Stimulated activated CD4-positive, alpha-beta T cell treated with anti-CD3 and anti-CD28 coated beads, Interleukin-1b, Interleukin-23, amount 100 ng/mL, for 48 hours (primary cell): ENCODE measurements around the gene YIF1A.
"Not testable (repeated sequence)": the region's sequence is repeated elsewhere in the genome, so short reads cannot be mapped to it uniquely, and the experiment has no call there.

Source experiments
- DNase-seq: peaks from one replicate; pipeline ENCODE4 v3.0.0-alpha.2; 2020

The YIF1A gene

GRCh38 chr11:66310803-66311440, 22.0 kb upstream of the YIF1A start:
- not testable (repeated sequence) for DNase-seq

DNA sequence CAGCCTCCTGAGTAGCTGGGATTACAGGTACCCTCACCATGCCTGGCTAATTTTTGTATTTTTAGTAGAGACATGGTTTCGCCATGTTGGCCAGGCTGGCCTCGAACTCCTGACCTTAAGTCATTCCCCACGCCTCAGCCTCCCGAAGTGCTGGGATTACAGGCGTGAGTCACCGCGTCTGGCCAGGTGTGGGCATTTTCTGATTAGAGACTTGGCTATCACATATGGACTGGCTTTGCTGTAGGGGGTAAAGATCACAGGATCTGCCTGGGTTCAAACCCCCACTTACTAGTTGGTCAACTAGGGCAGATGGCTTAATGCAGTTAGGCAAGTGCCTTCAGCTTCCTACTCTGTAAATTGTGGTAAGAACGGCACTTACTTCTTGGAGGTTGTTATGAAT, 21.4 kb upstream of the YIF1A start:
- no peak for DNase-seq

DNA sequence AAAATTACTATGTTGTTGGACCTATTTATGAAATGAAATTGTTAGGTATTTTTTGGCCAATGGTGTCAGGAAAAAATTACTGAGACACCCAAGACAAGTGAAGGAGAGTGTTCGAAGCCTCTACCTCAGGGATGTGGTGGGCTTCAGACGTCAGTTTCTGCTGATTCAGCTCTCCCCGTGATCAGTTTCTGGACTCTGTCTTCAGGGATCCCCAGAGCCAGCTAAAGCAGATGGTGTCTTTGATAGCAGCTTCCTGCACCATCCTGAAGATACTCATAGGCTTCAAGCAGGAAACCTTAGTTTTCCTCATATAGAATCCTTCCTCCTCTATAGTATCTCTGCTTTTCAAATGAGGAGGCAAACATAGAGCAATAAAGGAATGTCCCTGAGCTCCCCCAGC, 20.5 kb upstream of the YIF1A start:
- no peak for DNase-seq

- DNase-seq = no peak
These were observed 13.7 kb upstream of the YIF1A start for GRCh38 chr11:66302656-66303055.

DNA sequence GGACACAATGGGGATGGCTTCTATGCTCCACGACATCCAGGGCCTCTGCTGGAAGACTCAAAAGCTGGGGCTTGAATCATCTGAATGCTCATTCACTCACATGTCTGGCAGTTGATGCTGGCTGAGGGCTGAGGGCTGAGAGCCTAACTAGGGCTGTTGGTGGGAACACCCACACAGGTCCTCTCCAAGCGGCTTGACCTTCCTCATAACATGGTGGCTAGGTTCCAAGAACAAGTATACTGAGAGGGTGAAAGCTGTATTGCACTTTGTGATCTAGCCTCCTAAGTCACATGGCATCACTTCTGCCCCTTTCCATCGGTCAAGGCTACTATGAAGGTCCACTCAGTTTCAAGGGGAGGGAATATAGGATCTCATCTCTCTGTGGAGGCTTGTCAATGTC, 10.2 kb upstream of the YIF1A start:
- no peak for DNase-seq

- DNase-seq = no peak
These were observed 8.7 kb upstream of the YIF1A start for GRCh38 chr11:66297610-66298009.

DNA sequence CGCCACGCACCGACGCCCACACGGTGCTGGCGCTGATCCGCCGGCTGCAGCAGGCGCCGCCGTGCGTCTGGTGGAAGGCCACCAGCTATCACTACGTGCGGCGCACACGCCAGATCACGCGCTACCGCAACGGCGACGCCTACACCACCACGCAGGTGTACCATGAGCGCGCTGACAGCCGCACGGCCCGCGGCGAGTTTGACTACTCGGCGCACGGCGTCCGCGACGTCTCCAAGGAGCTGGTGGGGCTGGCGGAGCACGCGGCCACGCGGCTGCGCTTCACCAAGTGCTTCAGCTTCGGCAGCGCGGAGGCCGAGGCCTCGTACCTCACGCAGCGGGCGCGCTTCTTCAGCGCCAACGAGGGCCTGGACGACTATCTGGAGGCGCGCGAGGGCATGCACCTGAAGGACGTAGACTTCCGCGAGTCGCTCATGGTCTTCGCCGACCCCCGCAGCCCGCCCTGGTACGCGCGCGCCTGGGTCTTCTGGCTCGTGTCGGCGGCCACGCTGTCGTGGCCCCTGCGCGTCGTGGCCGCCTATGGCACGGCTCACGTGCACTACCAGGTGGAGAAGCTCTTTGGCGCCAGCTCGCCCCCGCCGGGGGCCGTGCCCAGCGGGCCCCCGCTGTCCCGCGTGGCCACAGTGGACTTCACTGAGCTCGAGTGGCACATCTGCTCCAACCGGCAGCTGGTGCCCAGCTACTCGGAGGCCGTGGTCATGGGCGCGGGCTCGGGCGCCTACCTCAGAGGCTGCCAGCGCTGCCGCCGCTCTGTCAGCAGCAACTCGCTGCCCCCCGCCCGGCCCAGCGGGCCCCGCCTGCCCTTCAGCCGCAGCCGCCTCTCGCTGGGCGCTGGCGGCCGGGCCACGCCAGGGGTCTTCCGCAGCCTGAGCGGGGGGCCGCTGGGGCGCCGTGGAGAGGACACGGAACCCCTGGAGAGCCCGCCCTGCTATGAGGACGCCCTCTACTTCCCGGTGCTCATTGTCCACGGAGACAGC, 6.0 kb upstream of the YIF1A start:
- DNase-seq = no peak

DNA sequence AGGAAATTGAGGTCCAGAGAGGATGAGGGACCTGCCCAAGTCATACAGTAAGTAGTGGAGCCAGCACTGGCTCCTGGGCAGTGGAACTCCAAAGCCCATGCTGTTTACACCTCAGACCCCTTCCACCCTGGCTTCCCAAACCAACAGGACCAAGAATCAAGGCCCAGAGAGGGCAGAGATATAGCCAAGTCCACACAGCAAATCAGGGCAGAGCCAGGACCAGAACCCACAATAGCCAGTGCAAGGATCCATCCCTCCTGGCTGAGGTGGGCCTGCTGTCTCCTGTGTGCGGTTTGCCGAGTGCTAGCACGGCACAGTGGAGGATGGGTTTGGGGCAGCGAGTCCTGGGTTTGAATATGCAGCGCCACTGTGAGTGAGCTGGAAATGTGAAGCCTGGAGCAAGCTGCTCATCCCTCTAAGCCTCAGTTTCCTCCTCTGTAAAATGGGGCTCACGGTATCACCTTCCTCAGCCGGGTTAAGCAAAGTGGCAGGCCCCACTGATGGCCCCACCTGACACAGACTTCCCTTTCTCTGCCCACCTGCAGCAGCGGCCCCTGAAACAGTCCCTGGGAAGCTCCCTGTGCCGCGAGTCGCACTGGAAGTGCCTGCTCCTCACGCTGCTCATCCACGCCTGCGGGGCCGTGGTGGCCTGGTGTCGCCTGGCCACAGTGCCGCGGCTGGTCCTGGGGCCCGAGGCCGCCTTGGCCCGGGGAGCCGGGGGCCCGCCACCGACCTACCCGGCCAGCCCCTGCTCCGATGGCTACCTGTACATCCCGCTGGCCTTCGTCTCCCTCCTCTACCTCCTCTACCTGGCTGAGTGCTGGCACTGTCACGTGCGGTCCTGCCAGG, 5.1 kb upstream of the YIF1A start:
- DNase-seq = no peak

DNA sequence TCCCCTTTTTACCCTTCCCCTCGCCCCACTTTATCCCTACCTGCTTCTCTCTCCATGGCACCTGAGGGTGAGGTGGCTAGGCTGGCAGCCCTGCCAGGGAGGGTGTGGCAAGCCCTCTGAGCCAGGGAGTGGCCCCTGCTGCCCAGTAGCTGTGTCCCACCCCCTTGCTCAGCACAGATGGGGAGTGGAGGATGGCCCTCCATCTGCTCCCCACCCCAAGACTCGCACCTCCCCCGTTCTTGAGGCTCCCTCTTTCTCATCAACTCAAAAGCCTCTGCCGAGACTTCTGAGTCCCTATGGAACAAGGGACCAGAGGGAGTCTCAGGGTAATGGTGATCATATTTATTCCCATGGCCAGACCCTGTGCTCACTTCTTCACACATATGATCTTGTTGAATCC, 4.4 kb upstream of the YIF1A start:
- DNase-seq = no peak

GRCh38 chr11:66292543-66293332, 3.8 kb upstream of the YIF1A start:
- DNase-seq = no peak

DNA sequence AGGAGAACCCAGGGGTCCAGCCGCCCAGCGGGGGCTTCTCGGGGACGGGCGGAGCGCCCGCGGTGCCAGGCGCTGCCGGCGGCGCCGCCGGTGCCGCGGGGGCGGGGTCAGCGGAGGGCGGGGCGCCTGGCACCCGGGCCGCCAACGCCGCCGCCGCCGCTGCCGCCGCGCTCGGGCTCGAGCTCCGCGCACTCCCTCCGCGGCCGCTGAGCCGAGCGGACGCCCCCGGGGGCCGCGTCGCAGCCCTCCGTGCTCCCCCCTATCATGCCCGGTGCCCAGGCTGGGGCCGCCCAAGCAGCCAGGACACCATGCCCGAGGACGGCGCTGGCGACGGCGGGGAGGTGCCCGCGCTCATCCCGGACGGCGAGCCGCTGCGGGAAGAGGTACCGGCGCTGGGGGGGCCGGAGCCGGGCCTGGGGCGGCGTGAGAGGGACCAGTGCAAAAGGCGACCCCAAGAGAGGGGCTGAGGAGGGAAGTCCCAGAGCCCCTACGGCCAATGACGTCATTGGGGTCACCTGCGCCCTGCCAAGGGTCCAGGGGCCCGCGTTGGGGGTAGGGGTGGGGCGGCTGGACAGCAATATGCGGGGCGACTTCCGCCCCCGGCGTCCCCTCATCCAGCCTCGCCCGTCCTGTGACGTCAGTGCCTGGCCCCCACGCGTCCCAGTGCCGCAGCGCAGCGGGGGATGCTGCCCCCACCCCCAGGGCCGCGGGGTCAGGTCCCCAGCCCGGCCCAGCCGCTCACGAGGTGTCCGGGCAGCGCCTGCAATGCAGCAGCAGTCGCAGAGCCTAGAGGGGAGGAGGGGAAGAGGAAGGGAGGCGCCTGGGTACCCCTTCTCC, 3.0 kb upstream of the YIF1A start, which contains the start of gene TMEM151A:
Gene TMEM151A, plus strand, starts transcription at position 189 of the 837 bp plus-strand sequence. Its CDS starts 120 bp downstream, at position 309.
- no peak for DNase-seq

GRCh38 chr11:66291303-66291705, 2.4 kb upstream of the YIF1A start:
- no peak for DNase-seq

- no peak for DNase-seq
These were observed 1.3 kb upstream of the YIF1A start for GRCh38 chr11:66290330-66290621.

GRCh38 chr11:66289548-66290329, 796 bp upstream of the YIF1A start:
- DNase-seq = peak; percentile 86

GRCh38 chr11:66287889-66288670, 863 bp downstream of the YIF1A start:
- no peak for DNase-seq

DNA sequence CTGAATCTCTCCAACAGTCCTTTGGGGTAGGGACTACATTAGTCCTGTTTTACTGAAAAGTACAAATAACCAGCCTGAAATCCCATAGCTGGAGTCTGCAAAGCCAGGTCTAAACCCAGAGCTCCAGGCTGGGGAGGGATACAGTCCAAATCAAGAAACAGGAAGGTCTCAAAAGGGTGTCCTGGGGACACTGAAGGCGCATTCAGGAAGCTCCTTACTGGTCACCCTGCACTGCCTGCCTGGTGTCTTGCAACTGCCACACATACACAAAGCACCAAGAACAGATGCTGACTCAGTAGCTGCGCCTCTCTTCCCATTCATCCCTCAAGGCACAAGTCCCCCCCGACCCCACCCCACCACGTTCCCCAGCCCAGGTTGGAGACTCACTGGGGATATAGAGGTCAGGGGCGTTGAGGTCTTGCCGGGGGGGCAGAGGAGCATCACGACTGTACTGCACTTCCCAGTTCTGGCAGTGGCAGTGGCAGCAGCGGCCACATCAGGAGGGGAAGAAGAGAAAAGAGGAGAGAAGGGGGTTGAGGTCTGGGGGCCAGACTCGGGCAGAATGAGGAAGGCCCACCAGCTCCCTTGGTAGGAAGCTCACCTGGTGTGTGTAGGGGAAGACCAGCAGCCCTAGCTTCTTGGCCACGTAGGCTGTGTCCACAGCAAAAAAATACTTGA, 1.6 kb downstream of the YIF1A start:
- no peak for DNase-seq

- DNase-seq = no peak
These were observed 2.2 kb downstream of the YIF1A start for GRCh38 chr11:66286699-66287098.

GRCh38 chr11:66285250-66285947, 3.5 kb downstream of the YIF1A start:
- no peak for DNase-seq
